ENCODE results near the gene PWWP2B.
"Not testable (repeated sequence)": the region's sequence is repeated elsewhere in the genome, so short reads cannot be mapped to it uniquely, and the experiment has no call there.

Gene PWWP2B

DNA sequence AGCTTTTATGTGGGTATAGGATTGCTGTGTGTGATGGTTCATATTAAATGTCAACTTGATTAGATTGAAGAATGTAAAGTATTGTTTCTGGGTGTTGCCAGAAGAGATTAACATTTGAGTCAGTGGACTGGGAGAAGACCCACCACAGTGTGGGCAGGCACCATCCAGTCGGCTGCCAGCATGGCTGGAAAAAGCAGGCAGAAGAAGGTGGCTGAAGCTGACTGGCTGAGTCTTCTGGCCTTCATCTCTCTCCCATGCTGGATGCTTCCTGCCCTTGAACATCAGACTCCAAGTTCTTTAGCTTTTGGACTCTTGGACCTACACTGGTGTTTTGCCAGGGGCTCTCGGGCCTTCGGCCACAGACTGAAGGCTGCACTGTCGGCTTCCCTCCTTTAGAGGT is 16.0 kb upstream of the PWWP2B start:
- not testable (repeated sequence) for DNase-seq (ENCODE audit: low read depth in 2 of 3, low spot score in 1 of 3)

DNA sequence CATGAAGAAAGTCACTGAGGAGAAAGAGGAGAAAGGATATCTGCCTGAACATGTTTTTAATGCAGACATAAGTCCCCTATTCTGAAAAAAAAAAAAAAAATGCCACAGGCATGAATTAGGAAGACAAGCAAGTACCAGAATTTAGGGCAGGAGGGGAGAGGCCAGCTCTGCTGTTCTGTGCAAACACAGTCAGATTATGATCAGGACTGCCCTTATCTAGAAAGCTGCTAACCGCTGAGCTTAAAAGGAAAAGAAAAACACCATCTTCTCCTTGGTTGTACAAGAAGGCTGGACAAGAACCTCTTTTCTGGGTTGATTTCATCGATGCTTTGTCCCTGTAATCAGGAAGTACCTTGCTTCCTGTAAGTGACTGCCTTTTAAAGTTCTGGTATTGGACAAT is 15.3 kb upstream of the PWWP2B start:
- DNase-seq (ENCODE audit: low read depth in 2 of 3, low spot score in 1 of 3): no peak

DNA sequence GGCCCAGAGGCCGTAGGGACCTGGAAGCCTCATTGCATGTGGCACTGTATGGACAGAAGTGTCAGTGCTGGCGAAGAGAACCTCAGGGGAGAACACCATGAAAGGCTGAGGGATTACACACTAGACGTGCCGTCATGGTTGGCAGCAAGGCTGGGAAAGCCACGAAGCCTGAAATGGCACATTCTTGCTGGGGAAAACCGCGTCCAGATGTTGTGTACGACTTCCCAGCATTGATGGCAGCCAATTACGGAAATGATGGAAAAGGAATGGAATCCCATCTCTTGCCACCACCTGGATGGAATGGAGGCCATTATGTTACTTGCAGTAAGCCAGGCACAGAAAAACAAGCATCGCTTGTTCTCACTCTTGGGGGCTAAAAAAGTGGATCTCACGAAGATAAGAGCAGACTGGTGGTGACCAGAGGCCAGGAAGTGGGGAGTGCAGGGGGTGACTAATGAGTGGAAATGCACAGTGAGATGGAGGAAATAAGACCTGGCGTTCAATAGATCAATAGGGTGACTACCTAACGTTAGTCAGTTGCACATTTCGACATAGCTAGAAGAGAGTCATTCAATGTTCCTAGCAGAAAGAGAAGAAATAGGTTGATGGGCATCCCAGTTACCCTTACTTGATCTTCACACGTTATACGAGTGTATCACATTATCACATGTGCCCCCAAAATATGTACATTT is 14.6 kb upstream of the PWWP2B start:
- DNase-seq (ENCODE audit: low read depth in 2 of 3, low spot score in 1 of 3): no peak

DNA sequence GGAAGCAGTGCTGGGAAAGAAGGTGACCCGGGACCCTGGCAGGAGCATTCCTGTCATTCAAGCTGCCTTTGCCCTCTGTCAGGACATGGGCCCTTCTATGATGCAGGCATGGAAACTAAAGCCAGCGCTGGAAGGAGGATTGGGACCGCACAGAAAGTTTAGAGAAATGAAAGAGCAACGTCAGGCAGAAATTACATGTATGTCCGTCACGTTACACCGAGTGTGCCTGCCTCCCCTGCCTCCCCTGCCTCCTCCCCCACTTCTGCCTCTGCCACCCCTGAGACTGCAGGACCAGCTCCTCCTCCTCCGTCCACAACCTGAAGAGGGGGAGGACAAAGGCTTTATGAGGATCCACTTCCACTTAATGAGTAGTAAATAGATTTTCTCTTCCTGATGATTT is 13.9 kb upstream of the PWWP2B start:
- no peak for DNase-seq (ENCODE audit: low read depth in 2 of 3, low spot score in 1 of 3)

DNA sequence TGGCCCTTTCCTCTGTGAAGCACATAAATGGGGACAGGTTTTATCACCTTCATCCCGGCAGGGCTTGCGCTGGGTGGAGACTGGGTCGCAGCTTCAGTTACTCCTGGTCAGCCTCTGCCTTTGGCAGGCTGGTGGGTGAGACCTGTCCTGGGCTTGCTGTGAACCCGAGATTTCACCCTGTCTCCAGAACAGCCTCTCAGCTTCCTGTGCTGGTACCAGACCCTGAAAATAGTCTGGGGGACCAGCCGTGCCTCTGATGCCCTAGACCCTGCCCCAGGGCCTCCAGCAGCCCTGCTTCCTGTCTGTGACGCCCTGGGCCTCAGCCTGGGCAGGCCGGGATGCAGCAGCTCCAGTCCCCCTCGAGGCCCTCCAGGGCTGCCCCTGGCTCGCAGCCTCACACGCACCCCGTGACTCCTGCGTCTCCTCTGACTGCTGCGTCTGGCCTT is 13.2 kb upstream of the PWWP2B start:
- no peak for DNase-seq (ENCODE audit: low read depth in 2 of 3, low spot score in 1 of 3)

DNA sequence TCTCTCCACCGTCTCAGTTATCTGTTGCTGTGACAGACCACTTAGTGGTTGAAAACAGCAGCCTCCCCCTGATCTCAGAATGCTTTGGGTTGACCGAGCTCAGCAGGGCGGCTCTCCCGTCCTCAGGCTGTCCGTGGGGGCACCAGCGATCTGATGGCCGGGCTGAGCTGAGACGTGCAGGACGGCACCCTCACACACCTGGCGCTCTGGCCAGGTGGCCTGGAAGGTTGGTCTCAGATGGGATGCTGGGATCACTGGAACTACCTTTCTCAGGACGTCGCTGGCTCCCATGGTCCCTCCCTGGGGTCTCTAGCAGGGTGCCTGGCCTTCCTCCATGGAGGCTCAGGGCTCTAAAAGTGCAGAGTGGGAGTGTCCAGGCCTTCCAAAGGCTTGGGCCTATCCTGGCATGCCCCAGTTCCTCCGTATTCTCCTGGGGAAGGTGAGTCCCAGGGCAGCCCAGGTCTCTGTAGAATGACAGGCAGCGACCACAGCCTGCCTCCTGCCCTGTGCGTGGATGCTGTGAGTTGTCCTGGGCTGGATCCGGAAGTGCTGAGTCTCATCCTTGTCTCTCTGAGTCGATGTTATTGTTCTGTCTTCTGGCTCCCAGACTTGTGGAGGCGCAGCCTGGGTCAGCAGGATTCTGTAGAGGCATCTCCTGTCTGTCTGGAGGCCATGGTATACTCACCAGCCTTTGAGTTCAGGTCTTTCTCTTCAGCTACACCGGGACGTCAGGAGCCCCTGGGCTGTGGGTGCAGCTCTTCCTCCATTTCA is 12.2 kb upstream of the PWWP2B start:
- DNase-seq (ENCODE audit: low read depth in 2 of 3, low spot score in 1 of 3): no peak

DNA sequence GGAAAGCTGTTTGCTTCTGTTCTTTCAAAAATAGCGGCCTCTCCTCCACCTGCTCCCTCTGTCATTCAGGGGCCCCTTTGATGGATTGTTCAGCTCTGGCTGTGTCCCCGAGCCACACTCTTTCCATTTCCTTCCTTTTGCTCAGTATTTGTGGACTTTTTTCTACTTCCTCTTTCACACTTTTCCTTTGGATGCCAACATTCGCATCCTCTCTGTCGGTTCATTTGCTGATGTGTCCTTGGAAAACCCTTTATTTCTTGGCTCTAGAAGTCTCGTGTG is 11.7 kb upstream of the PWWP2B start:
- DNase-seq (ENCODE audit: low read depth in 2 of 3, low spot score in 1 of 3): no peak

DNA sequence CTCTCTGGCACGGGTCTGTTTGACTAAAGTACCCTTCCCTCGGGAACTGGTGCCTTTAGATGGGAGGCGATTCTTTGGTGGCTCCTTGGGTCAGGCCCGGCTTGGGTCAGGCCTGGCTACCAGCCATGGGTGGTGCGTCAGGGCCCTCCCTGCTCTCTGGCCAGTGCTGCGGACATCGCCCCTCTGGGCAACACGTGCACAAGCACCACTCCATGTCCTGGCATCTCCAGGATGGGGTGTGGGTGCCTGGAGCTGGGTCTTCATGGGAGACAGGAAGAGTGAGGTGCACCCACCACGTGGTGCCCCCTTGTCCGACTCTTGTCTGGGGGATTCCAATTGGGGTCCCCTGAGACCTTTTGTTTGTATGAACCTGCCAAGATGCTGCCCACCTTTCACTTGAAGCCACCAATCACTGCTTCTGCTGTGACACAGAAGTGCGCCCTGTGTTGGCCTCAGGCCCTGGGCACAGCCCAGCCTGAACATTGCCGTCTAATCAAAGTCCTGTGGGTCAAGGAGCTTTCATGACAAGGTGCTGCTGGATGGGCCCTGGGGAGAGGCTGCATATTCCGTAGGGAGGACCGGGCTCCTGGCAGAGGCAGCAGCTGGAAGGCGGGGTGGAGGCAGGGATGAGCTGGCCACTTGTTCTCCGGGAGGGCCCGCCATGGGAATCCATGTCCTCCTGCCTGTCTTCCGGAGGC is 11.1 kb upstream of the PWWP2B start:
- no peak for DNase-seq (ENCODE audit: low read depth in 2 of 3, low spot score in 1 of 3)

DNA sequence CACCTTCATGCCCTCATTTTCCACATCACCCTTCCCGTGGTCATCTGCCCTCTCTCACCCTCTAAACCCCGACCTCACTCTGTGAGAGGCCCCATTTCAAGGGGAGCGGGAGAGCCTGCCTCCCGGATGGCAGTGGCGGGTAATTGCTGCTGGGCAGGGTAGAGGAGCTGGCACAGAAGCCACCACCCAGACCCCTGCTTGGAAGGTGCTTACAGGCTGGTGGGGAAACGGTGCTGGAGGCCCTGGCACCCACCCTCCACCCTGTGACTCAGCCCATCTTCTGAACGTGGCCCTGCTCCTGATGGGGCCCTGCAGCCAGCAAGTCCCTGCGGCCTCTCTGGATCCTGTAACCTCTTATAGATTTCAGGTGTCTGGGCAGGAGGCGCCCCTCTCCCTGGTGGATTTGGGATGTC is 10.6 kb upstream of the PWWP2B start:
- no peak for DNase-seq (ENCODE audit: low read depth in 2 of 3, low spot score in 1 of 3)

DNA sequence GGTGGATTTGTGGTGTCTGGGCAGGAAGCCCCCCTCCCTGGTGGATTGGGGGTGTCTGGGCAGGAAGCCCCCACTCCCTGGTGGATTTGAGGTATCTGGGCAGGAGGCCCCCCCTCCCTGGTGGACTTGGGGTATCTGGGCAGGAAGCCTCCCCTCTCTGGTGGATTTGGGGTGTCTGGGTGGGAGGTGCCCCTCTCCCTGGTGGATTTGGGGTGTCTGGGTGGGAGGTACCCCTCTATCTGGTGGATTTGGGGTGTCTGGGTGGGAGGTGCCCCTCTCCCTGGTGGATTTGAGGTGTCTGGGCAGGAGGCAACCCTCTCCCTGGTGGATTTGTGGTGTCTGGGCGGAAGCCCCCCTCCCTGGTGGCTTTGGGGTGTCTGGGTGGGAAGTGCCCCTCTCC is 10.1 kb upstream of the PWWP2B start:
- not testable (repeated sequence) for DNase-seq (ENCODE audit: low read depth in 2 of 3, low spot score in 1 of 3)

DNA sequence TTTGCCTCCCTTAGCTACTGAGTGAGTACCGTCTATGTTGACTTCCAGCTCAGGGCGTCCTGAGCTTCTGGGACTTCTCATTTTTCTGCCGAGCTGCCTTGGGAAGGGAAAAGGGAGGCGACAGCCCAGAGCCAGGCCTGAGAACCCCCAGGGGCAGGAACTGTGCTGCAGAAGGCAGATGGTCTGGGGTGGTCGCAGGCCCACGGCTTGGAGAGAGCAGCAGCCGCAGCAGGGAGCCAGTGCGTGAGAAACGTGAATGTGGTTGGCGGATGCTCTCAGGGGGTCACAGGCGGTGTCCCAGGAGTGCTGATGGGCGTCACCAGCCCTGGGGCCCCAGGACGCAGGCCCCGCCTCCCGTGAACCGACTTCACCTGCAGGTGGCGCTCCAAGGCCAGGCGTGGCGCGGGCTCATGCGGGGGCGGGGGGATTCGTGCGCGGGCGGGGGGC is 9.2 kb upstream of the PWWP2B start:
- DNase-seq (ENCODE audit: low read depth in 2 of 3, low spot score in 1 of 3): peak; percentile 37 to 73 (median 57)

DNA sequence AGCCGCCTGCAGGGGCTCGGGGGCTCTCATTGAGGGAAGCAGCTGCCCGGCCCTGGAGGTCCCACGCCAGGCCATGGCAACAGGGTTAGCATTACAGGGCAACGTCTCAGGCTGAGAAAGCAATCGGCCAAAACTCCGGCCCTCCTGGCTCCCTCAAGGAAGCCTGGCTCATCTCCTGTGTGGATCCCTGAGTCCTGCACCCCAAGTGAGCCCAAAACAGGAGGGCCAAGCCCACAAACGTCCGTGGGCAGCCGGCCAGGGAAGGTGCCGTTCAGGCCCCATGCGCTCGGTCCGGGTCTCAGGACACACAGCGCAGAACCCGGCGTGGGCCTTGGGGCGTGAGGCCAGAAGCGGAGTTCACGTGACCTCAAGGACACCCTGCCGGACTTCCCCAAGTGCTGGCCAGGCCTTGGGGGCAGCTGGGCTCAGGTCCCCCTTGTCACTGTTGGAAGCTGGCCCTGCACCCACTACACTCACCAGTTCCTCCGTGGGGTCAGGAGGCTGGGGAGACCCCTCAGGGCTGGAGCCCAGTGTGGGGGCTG is 8.0 kb upstream of the PWWP2B start:
- no peak for DNase-seq (ENCODE audit: low read depth in 2 of 3, low spot score in 1 of 3)

DNA sequence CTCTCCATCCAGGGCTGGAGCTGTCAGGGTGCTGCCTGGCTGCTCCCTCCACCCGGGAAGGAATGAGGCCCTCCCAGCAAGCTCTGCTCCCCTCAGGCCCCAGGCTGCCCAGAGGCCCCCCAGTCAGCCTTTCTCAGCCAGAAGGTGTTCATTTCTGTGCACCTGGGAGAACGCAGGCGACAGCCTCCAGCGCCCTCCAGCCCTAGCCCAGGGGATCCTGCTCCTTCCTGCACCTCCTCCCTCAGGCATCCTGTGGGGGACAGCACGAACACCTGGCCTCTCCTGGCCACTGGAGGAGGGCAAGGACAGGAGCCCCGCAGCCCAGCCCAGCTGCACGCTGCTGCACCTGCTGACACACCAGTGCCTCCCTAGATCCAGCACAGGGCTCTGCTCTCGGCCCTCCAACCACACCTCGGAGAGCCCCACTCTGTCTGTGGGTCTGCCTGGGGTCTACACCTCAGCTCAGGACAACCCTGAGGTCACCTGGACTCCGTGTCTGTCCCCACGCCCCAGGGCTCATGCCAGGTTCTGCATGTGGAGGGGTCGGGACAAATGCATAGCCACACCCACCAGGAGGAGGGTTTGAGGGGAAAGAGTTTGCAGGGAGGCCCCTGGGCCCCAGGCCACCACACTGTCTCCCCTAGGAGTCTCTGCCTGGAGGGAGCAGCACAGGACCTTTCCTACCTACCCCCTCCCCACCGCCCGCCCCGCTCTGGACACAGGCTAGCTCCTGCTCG is 7.4 kb upstream of the PWWP2B start:
- no peak for DNase-seq (ENCODE audit: low read depth in 2 of 3, low spot score in 1 of 3)

DNA sequence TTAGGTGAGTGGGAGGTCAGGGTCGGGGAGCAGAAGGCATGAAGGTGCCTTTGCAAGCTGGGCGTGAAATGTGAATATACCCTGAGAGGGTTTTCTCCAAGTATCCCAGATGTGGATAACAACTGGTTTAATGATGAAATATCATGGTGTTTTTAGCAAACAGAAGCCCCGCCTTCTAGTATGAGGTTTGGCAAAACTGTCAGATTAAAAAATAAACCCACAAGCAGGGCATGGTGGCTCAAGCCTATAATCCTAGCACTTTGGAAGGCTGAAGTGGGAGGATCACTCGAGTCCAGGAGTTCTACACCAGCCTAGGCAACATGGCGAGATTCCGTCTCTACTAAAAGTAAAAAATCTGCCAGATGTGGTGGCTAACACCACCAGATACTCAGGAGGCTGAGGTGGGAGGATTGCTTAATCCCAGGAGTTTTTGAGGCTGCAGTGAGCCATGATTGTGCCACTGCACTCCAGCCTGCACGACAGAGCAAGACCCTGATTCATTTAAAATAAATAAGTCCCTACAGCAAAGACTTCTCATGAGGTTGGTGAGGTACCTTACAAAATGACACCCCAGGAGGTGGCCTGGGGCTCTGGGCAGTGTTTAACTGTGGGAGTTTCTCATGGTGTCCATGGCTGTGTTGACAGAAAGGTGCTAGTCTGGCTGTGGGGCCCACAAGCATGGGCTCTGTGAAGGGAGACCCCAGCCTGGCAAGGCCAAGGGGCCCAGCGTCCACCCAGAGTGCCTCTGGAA is 6.7 kb upstream of the PWWP2B start:
- DNase-seq (ENCODE audit: low read depth in 2 of 3, low spot score in 1 of 3): no peak

DNA sequence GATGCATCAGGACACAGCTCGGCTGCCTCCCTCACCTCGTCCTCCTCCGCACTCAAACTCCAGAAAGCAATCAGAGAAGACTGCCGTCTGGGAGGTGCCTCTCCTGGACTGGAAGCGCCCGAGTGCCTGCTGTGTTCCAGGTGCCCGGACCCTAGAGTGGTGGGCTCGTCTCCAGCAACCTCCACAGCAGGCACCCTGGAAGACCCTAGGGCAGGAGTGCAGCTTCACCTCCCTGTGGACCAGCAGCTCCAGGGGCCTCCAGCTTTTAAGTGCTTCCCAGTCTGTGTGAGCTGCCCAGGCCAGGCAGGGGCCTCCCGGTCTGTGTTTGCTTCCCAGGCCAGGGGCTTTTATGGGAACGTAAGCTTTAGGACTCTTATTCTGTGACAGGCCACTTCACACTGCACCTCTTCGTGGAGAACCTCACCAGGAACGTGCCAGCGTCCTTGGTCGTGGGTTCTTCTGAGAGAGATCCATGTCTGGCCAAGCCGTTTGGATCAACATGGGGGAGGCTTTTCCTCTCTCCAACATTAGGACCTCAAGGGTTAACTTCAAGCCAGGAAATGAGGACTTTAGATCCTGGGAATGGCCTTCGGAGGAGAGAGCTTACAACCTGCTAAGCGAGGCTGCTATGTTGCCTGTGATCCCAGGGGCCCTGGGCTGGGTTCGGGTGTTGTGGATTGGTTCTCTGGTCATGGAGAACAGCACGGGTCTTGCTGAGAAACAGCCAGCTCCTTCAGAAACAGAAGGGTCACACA is 5.9 kb upstream of the PWWP2B start:
- no peak for DNase-seq (ENCODE audit: low read depth in 2 of 3, low spot score in 1 of 3)

DNA sequence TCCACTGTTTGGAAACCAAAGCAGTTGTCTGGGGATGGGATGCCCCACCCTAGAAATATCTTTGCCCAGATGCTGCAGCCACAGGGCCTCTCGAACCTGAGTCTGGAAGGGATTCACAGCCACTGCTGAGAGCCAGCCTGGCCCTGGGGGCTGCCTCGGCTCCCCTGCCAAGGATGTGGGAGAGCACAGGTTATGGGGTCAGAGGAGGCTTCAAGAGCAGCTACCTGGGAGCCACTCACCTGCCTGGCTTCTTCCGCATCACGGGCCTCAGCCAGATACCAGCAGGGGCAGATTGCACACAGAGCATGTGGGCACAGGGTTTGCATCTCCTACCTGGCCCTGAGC is 5.4 kb upstream of the PWWP2B start:
- no peak for DNase-seq (ENCODE audit: low read depth in 2 of 3, low spot score in 1 of 3)

DNA sequence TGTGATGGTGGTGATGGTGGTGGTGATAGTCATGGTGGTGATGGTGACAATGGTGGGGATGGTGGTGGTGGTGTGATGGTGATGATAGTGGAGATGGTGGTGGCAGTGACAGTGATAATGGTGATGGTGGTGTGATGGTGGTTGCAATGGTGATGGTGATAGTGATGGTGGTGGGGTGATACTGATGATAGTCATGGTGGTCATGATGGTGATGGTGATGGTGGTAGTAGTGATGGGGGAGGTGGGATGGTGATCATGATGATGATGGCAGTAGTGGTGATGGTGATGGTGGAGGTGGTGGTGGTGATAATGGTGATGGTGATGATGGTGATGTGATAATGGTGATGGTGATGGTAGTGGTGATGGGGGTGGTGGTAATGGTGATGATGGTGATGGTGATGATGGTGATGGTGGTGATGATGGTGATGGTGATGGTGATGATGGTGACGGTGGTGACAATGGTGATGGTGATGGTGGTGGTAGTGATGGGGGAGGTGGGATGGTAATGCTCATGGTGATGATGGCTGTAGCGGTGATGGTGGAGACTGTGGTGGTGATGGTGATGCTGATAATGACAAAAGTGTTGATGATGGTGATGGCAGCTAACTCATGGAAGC is 4.7 kb upstream of the PWWP2B start:
- DNase-seq (ENCODE audit: low read depth in 2 of 3, low spot score in 1 of 3): no peak

DNA sequence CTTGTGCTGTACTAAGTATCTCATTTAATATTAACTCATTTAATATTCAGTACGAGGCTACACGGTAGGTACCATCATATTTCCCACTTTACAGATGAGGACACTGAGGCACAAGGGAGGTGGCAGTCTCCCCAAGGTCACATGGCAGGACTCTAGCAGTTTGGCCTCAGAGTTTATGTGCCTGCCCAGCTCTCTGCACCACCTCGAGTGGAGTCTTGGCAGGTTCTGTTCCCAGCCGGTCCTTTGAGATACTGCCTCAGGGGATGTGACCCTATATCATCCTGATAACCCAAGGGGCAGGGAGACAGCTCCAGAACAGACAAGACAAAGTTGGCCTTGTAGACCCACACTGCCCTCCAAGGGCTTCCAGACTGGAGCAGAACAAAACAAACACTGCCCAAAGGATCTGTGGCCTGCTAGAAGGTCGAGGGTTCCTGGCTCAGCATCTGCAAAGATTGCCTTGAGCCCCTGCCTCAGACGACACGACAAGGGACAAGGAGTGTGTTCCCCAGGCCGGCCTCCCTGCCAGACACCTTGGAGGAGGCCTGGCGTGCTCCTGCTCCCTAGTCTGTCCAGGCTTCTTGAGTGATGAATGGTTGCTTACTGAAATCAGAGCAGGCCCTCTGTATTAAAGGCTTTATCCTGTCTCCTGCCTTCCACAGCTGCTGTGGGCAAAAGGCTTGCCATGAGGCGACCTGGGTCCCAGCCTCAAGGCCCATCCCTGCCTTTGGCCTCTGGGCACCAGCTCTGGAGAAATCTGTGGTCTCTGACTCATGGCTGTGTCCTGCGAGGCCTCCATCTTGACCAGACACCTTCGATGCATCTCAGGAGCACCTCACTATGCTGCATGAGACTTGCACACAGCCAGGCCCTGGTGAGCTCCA is 3.9 kb upstream of the PWWP2B start:
- DNase-seq (ENCODE audit: low read depth in 2 of 3, low spot score in 1 of 3): no peak

Data from stimulated activated CD4-positive, alpha-beta T cell treated with anti-CD3 and anti-CD28 coated beads, Interleukin-12 subunit alpha, Interleukin-12 subunit beta, amount 100 ng/mL, for 48 hours (primary cell).